H9 (cell line): Measurements from ENCODE around the gene NECTIN1. TPM values are rescaled to one million over a fixed set of nuclear protein-coding genes. Genes with fewer than 3 reads are reported as not detected.

Source experiments
- DNase-seq: peaks from one replicate; pipeline ENCODE4 v3.0.0-alpha.2; 2017
- H2AFZ ChIP-seq: one replicate; pipeline ENCODE4 v1.6.1; 2013; ENCODE audit warnings: mild to moderate bottlenecking, low read length, control low read depth, moderate library complexity
- H2AK5ac ChIP-seq: 2 replicates; pipeline ENCODE4 v1.6.1; 2013; ENCODE audit warnings: low read length, control low read depth, mixed read lengths; ENCODE audit not compliant: insufficient read length
- H2BK120ac ChIP-seq: one replicate; pipeline ENCODE4 v1.6.1; 2013; ENCODE audit warnings: low read depth, mild to moderate bottlenecking, low read length, control low read depth, inconsistent platforms; ENCODE audit not compliant: poor library complexity, severe bottlenecking
- H2BK12ac ChIP-seq: 2 replicates; pipeline ENCODE4 v1.6.1; 2013; ENCODE audit warnings: low read length, control low read depth, mixed read lengths, low read depth; ENCODE audit not compliant: insufficient read length
- H2BK15ac ChIP-seq: 2 replicates; pipeline ENCODE4 v1.6.1; 2013; ENCODE audit warnings: low read depth, low read length, control low read depth
- H2BK20ac ChIP-seq: one replicate; pipeline ENCODE4 v1.6.1; 2013; ENCODE audit warnings: low read depth, mild to moderate bottlenecking, low read length, control low read depth, inconsistent platforms; ENCODE audit not compliant: poor library complexity, severe bottlenecking
- H2BK5ac ChIP-seq: 2 replicates; pipeline ENCODE4 v1.6.1; 2013; ENCODE audit warnings: low read length, control low read depth, mixed read lengths; ENCODE audit not compliant: insufficient read length
- H3K14ac ChIP-seq: 2 replicates; pipeline ENCODE4 v1.6.1; 2013; ENCODE audit warnings: low read length, control low read depth; ENCODE audit not compliant: insufficient read depth
- H3K18ac ChIP-seq: 2 replicates; pipeline ENCODE4 v1.6.1; 2013; ENCODE audit warnings: low read depth, mild to moderate bottlenecking, mixed read lengths, low read length, control low read depth; ENCODE audit not compliant: insufficient read length
- H3K23ac ChIP-seq: 2 replicates; pipeline ENCODE4 v1.6.1; 2013; ENCODE audit warnings: low read length, control low read depth, mixed read lengths, low read depth; ENCODE audit not compliant: insufficient read length
- H3K23me2 ChIP-seq: 2 replicates; pipeline ENCODE4 v1.6.1; 2013; ENCODE audit warnings: low read depth, mild to moderate bottlenecking, mixed read lengths, low read length, control low read depth; ENCODE audit not compliant: insufficient read length, poor library complexity, severe bottlenecking
- H3K27ac ChIP-seq: 2 replicates; pipeline ENCODE4 v1.5.1; 2013; ENCODE audit warnings: low read length, control low read depth, mixed read lengths, low read depth; ENCODE audit not compliant: insufficient read length
- H3K27me3 ChIP-seq: 2 replicates; pipeline ENCODE4 v1.6.1; 2013; ENCODE audit warnings: low read length, control low read depth, inconsistent platforms; ENCODE audit not compliant: insufficient read depth
- H3K4ac ChIP-seq: 2 replicates; pipeline ENCODE4 v1.6.1; 2013; ENCODE audit warnings: low read depth, mild to moderate bottlenecking, control low read depth, inconsistent platforms, low read length, moderate library complexity
- H3K4me1 ChIP-seq: 2 replicates; pipeline ENCODE4 v1.6.1; 2013; ENCODE audit warnings: low read length, control low read depth, inconsistent platforms; ENCODE audit not compliant: insufficient read depth
- H3K4me2 ChIP-seq: 2 replicates; pipeline ENCODE4 v1.6.1; 2013; ENCODE audit warnings: low read length, control low read depth, mixed read lengths; ENCODE audit not compliant: insufficient read length, insufficient read depth
- H3K56ac ChIP-seq: 2 replicates; pipeline ENCODE4 v1.6.1; 2013; ENCODE audit warnings: low read depth, mild to moderate bottlenecking, mixed read lengths, low read length, control low read depth; ENCODE audit not compliant: insufficient read length
- H3K79me1 ChIP-seq: 2 replicates; pipeline ENCODE4 v1.6.1; 2013; ENCODE audit warnings: low read depth, mild to moderate bottlenecking, moderate library complexity, low read length, control low read depth, inconsistent platforms; ENCODE audit not compliant: insufficient read depth, poor library complexity, severe bottlenecking
- H3K79me2 ChIP-seq: 2 replicates; pipeline ENCODE4 v1.6.1; 2013; ENCODE audit warnings: low read length, control low read depth, inconsistent platforms; ENCODE audit not compliant: insufficient read depth
- H3K9ac ChIP-seq: 2 replicates; pipeline ENCODE4 v1.6.1; 2013; ENCODE audit warnings: low read length, control low read depth, mixed read lengths; ENCODE audit not compliant: insufficient read length; ENCODE audit errors: extremely low read depth
- H3K9me3 ChIP-seq: one replicate; pipeline ENCODE4 v1.6.1; 2013; ENCODE audit warnings: low read depth, low read length, inconsistent platforms; ENCODE audit not compliant: control insufficient read depth
- H3T11ph ChIP-seq: one replicate; pipeline ENCODE4 v1.6.1; 2013; ENCODE audit warnings: mild to moderate bottlenecking, low read length, control low read depth, inconsistent platforms
- H4K20me1 ChIP-seq: one replicate; pipeline ENCODE4 v1.6.1; 2013; ENCODE audit not compliant: control insufficient read depth, insufficient read length, insufficient read depth
- H4K5ac ChIP-seq: 2 replicates; pipeline ENCODE4 v1.6.1; 2013; ENCODE audit warnings: low read depth, mild to moderate bottlenecking, mixed read lengths, low read length, control low read depth; ENCODE audit not compliant: insufficient read length
- H4K8ac ChIP-seq: replicated peaks from 2 replicates; pipeline ENCODE4 v1.6.1; 2013; ENCODE audit warnings: low read length, control low read depth, mixed read lengths, low read depth; ENCODE audit not compliant: insufficient read length
- H4K91ac ChIP-seq: 2 replicates; pipeline ENCODE4 v1.6.1; 2013; ENCODE audit warnings: low read depth, mild to moderate bottlenecking, moderate library complexity, mixed read lengths, low read length, control low read depth; ENCODE audit not compliant: insufficient read length
- H3K27ac Mint-ChIP-seq, 3 experiments: 2 replicates in 2 of 3; 3 replicates in 1 of 3; pipeline ENCODE4 v1.8.0; 2020 to 2021; ENCODE audit warnings: mixed read lengths in 3 of 3, mild to moderate bottlenecking in 1 of 3, moderate library complexity in 1 of 3
- H3K27me3 Mint-ChIP-seq: 2 replicates; pipeline ENCODE4 v1.8.0; 2021; ENCODE audit warnings: low read depth, mild to moderate bottlenecking, moderate library complexity, mixed read lengths
- H3K36me3 Mint-ChIP-seq, 3 experiments: 2 replicates in 2 of 3; 3 replicates in 1 of 3; pipeline ENCODE4 v1.8.0; 2020 to 2021; ENCODE audit warnings: low read depth in 3 of 3, mixed read lengths in 3 of 3; ENCODE audit not compliant: insufficient read depth in 1 of 3
- H3K4me1 Mint-ChIP-seq, 2 experiments: 2 replicates each; pipeline ENCODE4 v1.8.0; 2020; ENCODE audit warnings: mixed read lengths in 2 of 2
- H3K4me3 Mint-ChIP-seq, 2 experiments: 2 replicates in 1 of 2; 3 replicates in 1 of 2; pipeline ENCODE4 v1.8.0; 2020 to 2021; ENCODE audit warnings: mild to moderate bottlenecking in 2 of 2, mixed read lengths in 2 of 2, moderate library complexity in 1 of 2
- H3K9me3 Mint-ChIP-seq, 2 experiments: 2 replicates in 1 of 2; 3 replicates in 1 of 2; pipeline ENCODE4 v1.8.0; 2020; ENCODE audit warnings: mild to moderate bottlenecking in 2 of 2, mixed read lengths in 2 of 2, moderate library complexity in 1 of 2
- CTCF ChIP-seq: fragments of 200-600 bp; sonication (generic); conservative IDR thresholded peaks from 3 replicates; pipeline ENCODE4 v1.8.0; 2021; ENCODE audit warnings: antibody characterized with exemption, mild to moderate bottlenecking
- WGBS: extraction: QIAGEN DNeasy Blood & Tissue Kit; methylation state at CpG from one replicate; pipeline ENCODE4 v1.1.7; 2013; ENCODE audit warnings: missing lambda C conversion rate, low lambda C conversion rate, mixed read lengths; ENCODE audit not compliant: insufficient read length; ENCODE audit errors: extremely low coverage; 5-methylcytosine and 5-hydroxymethylcytosine counted together
- total RNA-seq: library from RNA; stranded (reverse); gene quantifications from 2 replicates; pipeline ENCODE4 v1.2.1, GENCODE V29; 2021

NECTIN1 gene
- total RNA-seq, 1 experiment from 2014 or later: 113 TPM

GRCh38 chr11:119694334-119694733, 34.7 kb downstream of the NECTIN1 start:
- no peak overlapping the region for H3T11ph ChIP-seq
- Mint-ChIP-seq H3K4me1 (peaks cover 74 to 78% of the 10 kb centered on the region in 2 experiments), H3K27me3 (no peaks in the 10 kb centered on the region; the same call in 1 of the 2 replicates), H3K36me3 (no peaks in the 10 kb centered on the region), H3K4me3 (no peak overlapping the region), H3K9me3 (no peaks in the 10 kb centered on the region; a peak in 1 of 5 replicates), H3K27ac (peak overlapping the region in 2 of 3 experiments; percentile 66 to 82; a peak in 6 of 7 replicates)
- H3K27ac ChIP-seq: no peak overlapping the region
- no peak overlapping the region for H3K23ac ChIP-seq
- H2BK5ac ChIP-seq: no peak overlapping the region
- H4K8ac ChIP-seq: no peak overlapping the region
- no peak overlapping the region; the same call in 1 of the 2 replicates for H3K14ac ChIP-seq
- WGBS: no CpG with 5 or more reads among the region's 3 CpGs
- no peaks in the 10 kb centered on the region for H3K23me2 ChIP-seq
- no peaks in the 10 kb centered on the region for H3K27me3 ChIP-seq
- H2BK15ac ChIP-seq: no peak overlapping the region
- H4K20me1 ChIP-seq: peaks cover 5% of the 10 kb centered on the region
- peaks cover 20% of the 10 kb centered on the region for H3K4me1 ChIP-seq
- H3K4ac ChIP-seq: no peak overlapping the region
- no peak overlapping the region for H3K56ac ChIP-seq
- H3K18ac ChIP-seq: no peak overlapping the region
- no peak overlapping the region for H2AK5ac ChIP-seq
- peaks cover 12% of the 10 kb centered on the region; the same call in 1 of the 2 replicates for H3K79me2 ChIP-seq
- H2BK120ac ChIP-seq: no peak overlapping the region
- H2BK12ac ChIP-seq: no peak overlapping the region
- peaks cover 20% of the 10 kb centered on the region for H3K79me1 ChIP-seq
- DNase-seq: no peak
- no peak overlapping the region for H2BK20ac ChIP-seq
- H4K91ac ChIP-seq: no peak overlapping the region
- no peak overlapping the region for H3K9ac ChIP-seq
- H3K4me2 ChIP-seq: no peak overlapping the region
- no peaks in the 10 kb centered on the region for H3K9me3 ChIP-seq
- H2AFZ ChIP-seq: no peak overlapping the region
- H4K5ac ChIP-seq: no peak overlapping the region
- TF ChIP-seq CTCF: peak; percentile 31; the same call in 1 of the 3 replicates
